Mesendoderm (in vitro differentiated cells): ENCODE results near the gene ZBTB7C. TPM values are rescaled to one million over a fixed set of nuclear protein-coding genes. Genes with fewer than 3 reads are reported as not detected.

Source experiments
- DNase-seq: peaks from one replicate; pipeline ENCODE4 v3.0.0; 2013
- H2AK5ac ChIP-seq: 2 replicates; pipeline ENCODE4 v1.6.1; 2013; ENCODE audit warnings: low read length, inconsistent platforms
- H2BK120ac ChIP-seq: 2 replicates; pipeline ENCODE4 v1.6.1; 2013; ENCODE audit warnings: low read depth, mild to moderate bottlenecking, low read length, moderate library complexity, mixed read lengths
- H2BK15ac ChIP-seq: replicated peaks from 2 replicates; pipeline ENCODE4 v1.6.1; 2013; ENCODE audit warnings: low read depth, mild to moderate bottlenecking, moderate library complexity
- H2BK5ac ChIP-seq: 2 replicates; pipeline ENCODE4 v1.6.1; 2013; ENCODE audit warnings: low read length, inconsistent platforms
- H3K18ac ChIP-seq: 2 replicates; pipeline ENCODE4 v1.6.1; 2013; ENCODE audit warnings: mild to moderate bottlenecking, low read length, mixed read lengths
- H3K23ac ChIP-seq: one replicate; pipeline ENCODE4 v1.6.1; 2013; ENCODE audit warnings: low read length
- H3K27ac ChIP-seq: 2 replicates; pipeline ENCODE4 v1.5.1; 2013; ENCODE audit warnings: low read depth, mild to moderate bottlenecking, inconsistent platforms, low read length, moderate library complexity
- H3K27me3 ChIP-seq: 2 replicates; pipeline ENCODE4 v1.6.1; 2013; ENCODE audit warnings: low read length, control low read depth, mild to moderate bottlenecking, inconsistent platforms; ENCODE audit not compliant: insufficient read depth, poor library complexity
- H3K36me3 ChIP-seq: 2 replicates; pipeline ENCODE4 v1.6.1; 2013; ENCODE audit warnings: low read length, inconsistent platforms; ENCODE audit not compliant: control insufficient read depth, insufficient read depth
- H3K4ac ChIP-seq: one replicate; pipeline ENCODE4 v1.6.1; 2013; ENCODE audit warnings: low read depth, mild to moderate bottlenecking, low read length, moderate library complexity
- H3K4me1 ChIP-seq: 2 replicates; pipeline ENCODE4 v1.6.1; 2013; ENCODE audit warnings: low read depth, low read length, inconsistent platforms; ENCODE audit not compliant: control insufficient read depth
- H3K4me2 ChIP-seq: 2 replicates; pipeline ENCODE4 v1.6.1; 2013; ENCODE audit warnings: low read length
- H3K4me3 ChIP-seq: 2 replicates; pipeline ENCODE4 v1.5.1; 2013; ENCODE audit warnings: mild to moderate bottlenecking, low read length
- H3K56ac ChIP-seq: one replicate; pipeline ENCODE4 v1.6.1; 2013; ENCODE audit warnings: low read length
- H3K79me1 ChIP-seq: 2 replicates; pipeline ENCODE4 v1.6.1; 2013; ENCODE audit warnings: low read length, inconsistent platforms
- H3K79me2 ChIP-seq: 2 replicates; pipeline ENCODE4 v1.6.1; 2013; ENCODE audit warnings: mild to moderate bottlenecking, low read length; ENCODE audit not compliant: control insufficient read depth, insufficient read depth
- H3K9ac ChIP-seq: 2 replicates; pipeline ENCODE4 v1.6.1; 2013; ENCODE audit warnings: low read length, inconsistent platforms
- H4K5ac ChIP-seq: one replicate; pipeline ENCODE4 v1.6.1; 2013; ENCODE audit warnings: low read length
- H4K8ac ChIP-seq: one replicate; pipeline ENCODE4 v1.6.1; 2013; ENCODE audit warnings: low read depth, mild to moderate bottlenecking, control low read depth, low read length, moderate library complexity
- WGBS: extraction: QIAGEN DNeasy Blood & Tissue Kit; methylation state at CpG from one replicate; pipeline ENCODE4 v1.1.7; 2013; ENCODE audit warnings: low lambda C conversion rate, missing lambda C conversion rate; ENCODE audit not compliant: insufficient coverage; ENCODE audit errors: extremely low coverage; 5-methylcytosine and 5-hydroxymethylcytosine counted together
- polyA plus RNA-seq, 2 experiments: library from polyadenylated mRNA; stranded (reverse); fragments of 200-250 nt; gene quantifications; one replicate each; pipeline ENCODE4 v1.2.3, GENCODE V29; 2013

The ZBTB7C gene
- 0.22 TPM for polyA plus RNA-seq (2013, experiment 1 of 2)
- 0.14 TPM for polyA plus RNA-seq (2013, experiment 2 of 2)

- Histone ChIP-seq H3K79me1 (no peaks in the 10 kb centered on the region), H3K4me1 (peaks cover 3% of the 10 kb centered on the region), H3K4me2 (peak within 1 kb of the TSS; percentile 95), H3K4ac (no peak within 1 kb of the TSS), H2BK120ac (no peak within 1 kb of the TSS), H3K23ac (no peak within 1 kb of the TSS), H3K9ac (peak within 1 kb of the TSS; percentile 50), H2BK5ac (no peak within 1 kb of the TSS), H3K56ac (peak within 1 kb of the TSS; percentile 67), H2AK5ac (no peak within 1 kb of the TSS), H4K8ac (no peak within 1 kb of the TSS), H2BK15ac (no peak within 1 kb of the TSS), H3K79me2 (no peaks in the 10 kb centered on the region), H3K36me3 (no peaks in the 10 kb centered on the region), H3K27ac (no peak within 1 kb of the TSS), H3K18ac (no peak within 1 kb of the TSS), H3K4me3 (peak within 1 kb of the TSS; percentile 49), H4K5ac (no peak within 1 kb of the TSS), H3K27me3 (peaks cover 29% of the 10 kb centered on the region)
- WGBS = no CpG with 5 or more reads among the region's 136 CpGs
- DNase-seq = peak; percentile 26
Observed at GRCh38 chr18:48408727-48409590, at the start of gene ZBTB7C. ZBTB7C (minus strand) TSS chr18:48409383.

GRCh38 chr18:48456838-48457237, 47.7 kb upstream of the ZBTB7C start:
- Histone ChIP-seq H3K4ac (no peak overlapping the region), H3K79me2 (no peaks in the 10 kb centered on the region), H4K8ac (no peak overlapping the region), H2BK15ac (no peak overlapping the region), H3K9ac (no peak overlapping the region), H3K18ac (no peak overlapping the region), H3K23ac (no peak overlapping the region), H3K56ac (no peak overlapping the region), H3K4me1 (no peaks in the 10 kb centered on the region), H3K4me2 (no peak overlapping the region), H3K36me3 (no peaks in the 10 kb centered on the region), H3K27me3 (no peaks in the 10 kb centered on the region), H3K27ac (no peak overlapping the region), H3K4me3 (no peak overlapping the region), H4K5ac (no peak overlapping the region), H2BK5ac (no peak overlapping the region), H2BK120ac (no peak overlapping the region), H3K79me1 (no peaks in the 10 kb centered on the region), H2AK5ac (no peak overlapping the region)
- no peak for DNase-seq
- WGBS = no CpG with 5 or more reads among the region's 9 CpGs

- H3K4me1 ChIP-seq = no peaks in the 10 kb centered on the region
- H3K4ac ChIP-seq = no peak overlapping the region
- H2AK5ac ChIP-seq = no peak overlapping the region
- no peak overlapping the region for H2BK120ac ChIP-seq
- no peak overlapping the region for H3K27ac ChIP-seq
- no peak overlapping the region for H2BK5ac ChIP-seq
- H3K79me1 ChIP-seq = no peaks in the 10 kb centered on the region
- H3K56ac ChIP-seq = no peak overlapping the region
- DNase-seq = no peak
- no peaks in the 10 kb centered on the region for H3K79me2 ChIP-seq
- no peaks in the 10 kb centered on the region for H3K36me3 ChIP-seq
- H4K5ac ChIP-seq = no peak overlapping the region
- H3K4me2 ChIP-seq = no peak overlapping the region
- WGBS = no CpG with 5 or more reads among the region's 13 CpGs
- H3K4me3 ChIP-seq = no peak overlapping the region
- no peak overlapping the region for H3K23ac ChIP-seq
- H3K27me3 ChIP-seq = no peaks in the 10 kb centered on the region
- H4K8ac ChIP-seq = no peak overlapping the region
- H2BK15ac ChIP-seq = no peak overlapping the region
- H3K9ac ChIP-seq = no peak overlapping the region
- H3K18ac ChIP-seq = no peak overlapping the region
Observed at GRCh38 chr18:48455555-48456478, 46.6 kb upstream of the ZBTB7C start.

GRCh38 chr18:48454261-48454757, 45.1 kb upstream of the ZBTB7C start:
- no peak overlapping the region for H2BK15ac ChIP-seq
- H3K4me3 ChIP-seq = no peak overlapping the region
- WGBS = no CpG with 5 or more reads among the region's 6 CpGs
- H3K79me1 ChIP-seq = no peaks in the 10 kb centered on the region
- H4K5ac ChIP-seq = no peak overlapping the region
- DNase-seq = no peak
- H3K79me2 ChIP-seq = no peaks in the 10 kb centered on the region
- H2BK5ac ChIP-seq = no peak overlapping the region
- no peak overlapping the region for H3K27ac ChIP-seq
- no peak overlapping the region for H3K4me2 ChIP-seq
- H3K18ac ChIP-seq = no peak overlapping the region
- H3K36me3 ChIP-seq = no peaks in the 10 kb centered on the region
- no peak overlapping the region for H3K56ac ChIP-seq
- no peak overlapping the region for H3K9ac ChIP-seq
- H3K23ac ChIP-seq = no peak overlapping the region
- H3K4me1 ChIP-seq = no peaks in the 10 kb centered on the region
- H3K4ac ChIP-seq = no peak overlapping the region
- no peak overlapping the region for H2AK5ac ChIP-seq
- no peaks in the 10 kb centered on the region for H3K27me3 ChIP-seq
- H2BK120ac ChIP-seq = no peak overlapping the region
- H4K8ac ChIP-seq = no peak overlapping the region

- H3K18ac ChIP-seq = no peak overlapping the region
Observed at GRCh38 chr18:48453330-48454066, 44.3 kb upstream of the ZBTB7C start.

More at GRCh38 chr18:48453330-48454066, 44.3 kb upstream of the ZBTB7C start:
- WGBS = no CpG with 5 or more reads among the region's 9 CpGs
- Histone ChIP-seq H4K5ac (no peak overlapping the region), H3K4me3 (no peak overlapping the region), H3K79me1 (no peaks in the 10 kb centered on the region), H2BK5ac (no peak overlapping the region), H3K27me3 (no peaks in the 10 kb centered on the region), H3K9ac (no peak overlapping the region), H3K79me2 (no peaks in the 10 kb centered on the region), H3K36me3 (no peaks in the 10 kb centered on the region), H3K23ac (no peak overlapping the region), H2BK120ac (no peak overlapping the region), H2BK15ac (no peak overlapping the region), H3K4me1 (no peaks in the 10 kb centered on the region), H3K27ac (no peak overlapping the region), H4K8ac (no peak overlapping the region), H3K4ac (no peak overlapping the region), H2AK5ac (no peak overlapping the region), H3K56ac (no peak overlapping the region), H3K4me2 (no peak overlapping the region)
- DNase-seq = no peak
